GM12878 (cell line): ENCODE data around the gene NT5C2.

Source experiments
- MEF2A ChIP-seq: IDR thresholded peaks from 2 replicates; pipeline ENCODE4 v1.6.1; 2011; ENCODE audit warnings: low read depth, mild to moderate bottlenecking, low read length, moderate library complexity; ENCODE audit not compliant: insufficient read depth
- STAT3 ChIP-seq: IDR thresholded peaks from 2 replicates; pipeline ENCODE4 v1.6.1; 2011; ENCODE audit warnings: low read depth, low read length, improper control_type of control experiment

GRCh38 chr10:103127241-103127640 lies 65.8 kb downstream of the NT5C2 start:
- no peak for TF ChIP-seq STAT3
- no peak for TF ChIP-seq MEF2A
